Activated naive CD4-positive, alpha-beta T cell treated with anti-CD3 and anti-CD28 coated beads, Interleukin-2, amount 50 U/mL, for 72 hours (primary cell): Measurements from ENCODE around the gene GULP1. TPM values are rescaled to one million over a fixed set of nuclear protein-coding genes. Genes with fewer than 3 reads are reported as not detected.

Experiments used
- ATAC-seq, 2 donors: fragments of 150-1000 bp; cut with Tn5 transposase; 2 replicates each; pipeline ENCODE4 v1.10.0; 2021; ENCODE audit warnings: mild to moderate bottlenecking in 2 of 2, moderate library complexity in 2 of 2
- DNase-seq, 2 donors: peaks; one replicate each; pipeline ENCODE4 v3.0.0; 2021 to 2022; ENCODE audit warnings: low spot score in 2 of 2
- H3K27ac Mint-ChIP-seq, 2 donors: one replicate each; pipeline ENCODE4 v1.8.0; 2022; ENCODE audit warnings: mild to moderate bottlenecking in 2 of 2, mixed read lengths in 2 of 2
- H3K36me3 Mint-ChIP-seq, 2 donors: one replicate each; pipeline ENCODE4 v1.8.0; 2022; ENCODE audit warnings: mixed read lengths in 2 of 2
- H3K9me3 Mint-ChIP-seq, 2 donors: one replicate each; pipeline ENCODE4 v1.8.0; 2022; ENCODE audit warnings: mixed read lengths in 2 of 2
- total RNA-seq, 2 donors: library from RNA; stranded (reverse); gene quantifications; one replicate each; pipeline ENCODE4 v1.2.3, GENCODE V29; 2022

The GULP1 gene
- total RNA-seq, 2 donors from 2014 or later, result not detected

GRCh38 chr2:188631037-188631809, 339.5 kb downstream of the GULP1 start:
- Mint-ChIP-seq H3K9me3 (no peaks in the 10 kb centered on the region), H3K27ac (no peak overlapping the region), H3K36me3 (no peaks in the 10 kb centered on the region)
- ATAC-seq (no peak), DNase-seq (no peak)

- DNase-seq, result no peak
- ATAC-seq, result no peak
- H3K9me3 Mint-ChIP-seq, result no peaks in the 10 kb centered on the region
- H3K27ac Mint-ChIP-seq, result no peak overlapping the region
- no peaks in the 10 kb centered on the region for H3K36me3 Mint-ChIP-seq
Measured at GRCh38 chr2:188634656-188635055, 343.0 kb downstream of the GULP1 start.
